Neural cell (in vitro differentiated cells): ENCODE results near the gene SNX27. TPM values are rescaled to one million over a fixed set of nuclear protein-coding genes. Genes with fewer than 3 reads are reported as not detected.

Source experiments
- H2AFZ ChIP-seq: fragments of 200-600, 300-800 bp; sonication (generic), shearing (Covaris generic); 2 replicates; pipeline ENCODE4 v1.6.0; 2014; ENCODE audit warnings: low read depth, mild to moderate bottlenecking, antibody characterized with exemption, low read length, moderate library complexity
- H3F3A ChIP-seq: fragments of 200-600 bp; shearing (Covaris generic); 2 replicates; pipeline ENCODE4 v1.6.1; 2016; ENCODE audit warnings: mild to moderate bottlenecking, moderate library complexity, mixed read lengths, antibody characterized with exemption, low read length; ENCODE audit not compliant: insufficient read depth, poor library complexity, severe bottlenecking
- H3K27ac ChIP-seq: fragments of 200-600, 300-800 bp; sonication (generic), shearing (Covaris generic); 2 replicates; pipeline ENCODE4 v1.5.1; 2014; ENCODE audit warnings: mild to moderate bottlenecking, low read length, moderate library complexity
- H3K27me3 ChIP-seq: fragments of 300-800, 200-600 bp; sonication (generic), shearing (Covaris generic); 2 replicates; pipeline ENCODE4 v1.6.0; 2014; ENCODE audit warnings: mild to moderate bottlenecking, low read depth, low read length, moderate library complexity; ENCODE audit not compliant: insufficient read depth
- H3K36me3 ChIP-seq: fragments of 300-800, 200-600 bp; sonication (generic), shearing (Covaris generic); 2 replicates; pipeline ENCODE4 v1.5.1; 2014; ENCODE audit warnings: mild to moderate bottlenecking, antibody characterized with exemption, low read length, moderate library complexity; ENCODE audit not compliant: insufficient read depth
- H3K4me2 ChIP-seq: fragments of 300-800, 200-600 bp; sonication (generic), shearing (Covaris generic); 2 replicates; pipeline ENCODE4 v1.6.0; 2014; ENCODE audit warnings: mild to moderate bottlenecking, low read length
- H3K4me3 ChIP-seq: fragments of 300-800, 200-600 bp; sonication (generic), shearing (Covaris generic); 2 replicates; pipeline ENCODE4 v1.5.1; 2014; ENCODE audit warnings: mild to moderate bottlenecking, low read length, moderate library complexity
- H3K79me2 ChIP-seq: fragments of 200-600 bp; shearing (Covaris generic); replicated peaks from 2 replicates; pipeline ENCODE4 v1.6.0; 2014; ENCODE audit warnings: mild to moderate bottlenecking, low read length, moderate library complexity; ENCODE audit not compliant: insufficient read depth
- H3K9ac ChIP-seq: fragments of 300-800, 200-600 bp; sonication (generic), shearing (Covaris generic); 2 replicates; pipeline ENCODE4 v1.6.1; 2016; ENCODE audit warnings: mild to moderate bottlenecking, low read length, mixed read lengths
- H3K9me2 ChIP-seq: fragments of 200-600 bp; shearing (Covaris generic); 2 replicates; pipeline ENCODE4 v1.6.1; 2016; ENCODE audit warnings: mild to moderate bottlenecking, low read length, mixed read lengths; ENCODE audit not compliant: insufficient read depth
- H3K9me3 ChIP-seq: fragments of 200-600, 300-800 bp; sonication (generic), shearing (Covaris generic); 2 replicates; pipeline ENCODE4 v1.6.1; 2016; ENCODE audit warnings: mild to moderate bottlenecking, mixed run types, low read length, moderate library complexity, mixed read lengths
- H4K20me1 ChIP-seq: fragments of 200-600 bp; shearing (Covaris generic); 2 replicates; pipeline ENCODE4 v1.6.1; 2016; ENCODE audit warnings: mild to moderate bottlenecking, mixed run types; ENCODE audit not compliant: insufficient read depth
- CTCF ChIP-seq: fragments of 450-650 bp; IDR thresholded peaks from 2 replicates; pipeline ENCODE4 v1.5.1; 2014; ENCODE audit warnings: antibody characterized with exemption, mild to moderate bottlenecking, moderate library complexity; ENCODE audit not compliant: poor library complexity, severe bottlenecking
- EP300 ChIP-seq: fragments of 450-650 bp; conservative IDR thresholded peaks from 2 replicates; pipeline ENCODE4 v1.6.1; 2014; ENCODE audit warnings: antibody characterized with exemption, mild to moderate bottlenecking, moderate library complexity; ENCODE audit not compliant: poor library complexity, severe bottlenecking
- EZH2 ChIP-seq: fragments of 200-600, 300-800 bp; shearing (Covaris generic), sonication (generic); IDR thresholded peaks from 2 replicates; pipeline ENCODE4 v1.6.1; 2014; ENCODE audit warnings: antibody characterized with exemption, low read length, borderline replicate concordance, mild to moderate bottlenecking; ENCODE audit not compliant: insufficient read depth, poor library complexity, severe bottlenecking
- MXI1 ChIP-seq: fragments of 450-650 bp; conservative IDR thresholded peaks from 2 replicates; pipeline ENCODE4 v1.6.1; 2014; ENCODE audit warnings: antibody characterized with exemption, mild to moderate bottlenecking; ENCODE audit not compliant: poor library complexity, severe bottlenecking
- POLR2AphosphoS5 ChIP-seq: IDR thresholded peaks from 2 replicates; pipeline ENCODE4 v1.6.1; 2012
- RAD21 ChIP-seq: fragments of 450-650 bp; conservative IDR thresholded peaks from 2 replicates; pipeline ENCODE4 v1.6.1; 2014; ENCODE audit warnings: antibody characterized with exemption, mild to moderate bottlenecking, moderate library complexity
- REST ChIP-seq: IDR thresholded peaks from 2 replicates; pipeline ENCODE4 v1.6.1; 2012; ENCODE audit warnings: borderline replicate concordance
- SMC3 ChIP-seq: fragments of 450-650 bp; conservative IDR thresholded peaks from 2 replicates; pipeline ENCODE4 v1.6.1; 2014; ENCODE audit warnings: antibody characterized with exemption, mild to moderate bottlenecking, moderate library complexity; ENCODE audit not compliant: poor library complexity
- TAF1 ChIP-seq: IDR thresholded peaks from 2 replicates; pipeline ENCODE4 v1.6.1; 2012; ENCODE audit warnings: low read depth
- polyA plus RNA-seq: library from polyadenylated mRNA; depleted of rRNA; stranded (reverse); fragments of >200 nt; gene quantifications from 2 replicates; pipeline ENCODE4 v1.2.3, GENCODE V29; 2014

SNX27 gene
- polyA plus RNA-seq, 1 donor from 2014 or later, result 30.2 TPM

- Histone ChIP-seq H3K36me3 (no peaks in the 10 kb centered on the region), H3F3A (no peaks in the 10 kb centered on the region), H3K27ac (peak within 1 kb of the TSS; percentile 45), H3K27me3 (no peaks in the 10 kb centered on the region), H2AFZ (peak within 1 kb of the TSS; percentile 66), H3K79me2 (peaks cover 9% of the 10 kb centered on the region), H3K9me3 (no peaks in the 10 kb centered on the region), H4K20me1 (no peaks in the 10 kb centered on the region), H3K4me3 (peak within 1 kb of the TSS; percentile 81), H3K4me2 (peak within 1 kb of the TSS; percentile 66), H3K9me2 (no peaks in the 10 kb centered on the region), H3K9ac (peak within 1 kb of the TSS; percentile 77)
- no peak for TF ChIP-seq REST
- no peak for TF ChIP-seq SMC3
- no peak for TF ChIP-seq EZH2
- TF ChIP-seq TAF1, result no peak
- TF ChIP-seq EP300, result no peak
- TF ChIP-seq POLR2AphosphoS5, result no peak
- peak; percentile 25 for TF ChIP-seq RAD21
- peak; percentile 26 for TF ChIP-seq CTCF
- TF ChIP-seq MXI1, result peak; percentile 75
Observed at GRCh38 chr1:151720974-151721787, 109.3 kb downstream of the SNX27 start, which contains the start of gene RIIAD1. RIIAD1 (plus strand) TSS chr1:151721522; CDS start chr1:151721537, 15 bp downstream.

- Histone ChIP-seq H3K27ac (peak overlapping the region; percentile 42), H3K4me3 (peak overlapping the region; percentile 81), H3F3A (no peaks in the 10 kb centered on the region), H3K36me3 (no peaks in the 10 kb centered on the region), H3K9me3 (no peaks in the 10 kb centered on the region), H3K79me2 (peaks cover 6% of the 10 kb centered on the region), H3K4me2 (peak overlapping the region; percentile 66), H3K9ac (peak overlapping the region; percentile 77), H4K20me1 (no peaks in the 10 kb centered on the region), H2AFZ (peak overlapping the region; percentile 66), H3K9me2 (no peaks in the 10 kb centered on the region), H3K27me3 (no peaks in the 10 kb centered on the region)
- TF ChIP-seq EZH2, result no peak
- TF ChIP-seq CTCF, result peak; percentile 2
- no peak for TF ChIP-seq TAF1
- TF ChIP-seq MXI1, result peak; percentile 18
Observed at GRCh38 chr1:151721788-151722510, 110.1 kb downstream of the SNX27 start.
